Measurements from ENCODE around the gene TTK.

DNA sequence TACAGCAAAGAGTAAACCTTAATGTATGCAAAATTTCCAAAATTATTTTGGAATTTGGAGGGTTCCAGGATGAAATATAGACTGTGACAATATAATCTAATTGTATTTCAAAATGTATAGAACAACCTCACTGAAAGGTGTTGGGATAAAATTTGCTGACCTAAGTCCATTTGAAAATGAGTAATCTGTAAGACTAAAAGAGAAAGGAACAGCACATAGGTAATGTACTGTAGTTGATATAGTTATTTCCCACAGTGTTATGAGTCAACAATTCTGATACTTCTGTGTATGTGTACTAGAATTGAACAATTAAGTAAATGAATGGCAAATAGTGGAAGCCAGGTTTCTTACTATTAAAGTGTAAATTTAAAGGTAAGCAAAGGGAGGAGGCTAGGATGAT lies 33.3 kb upstream of the TTK start:
- TF ChIP-seq, protein P1, sequence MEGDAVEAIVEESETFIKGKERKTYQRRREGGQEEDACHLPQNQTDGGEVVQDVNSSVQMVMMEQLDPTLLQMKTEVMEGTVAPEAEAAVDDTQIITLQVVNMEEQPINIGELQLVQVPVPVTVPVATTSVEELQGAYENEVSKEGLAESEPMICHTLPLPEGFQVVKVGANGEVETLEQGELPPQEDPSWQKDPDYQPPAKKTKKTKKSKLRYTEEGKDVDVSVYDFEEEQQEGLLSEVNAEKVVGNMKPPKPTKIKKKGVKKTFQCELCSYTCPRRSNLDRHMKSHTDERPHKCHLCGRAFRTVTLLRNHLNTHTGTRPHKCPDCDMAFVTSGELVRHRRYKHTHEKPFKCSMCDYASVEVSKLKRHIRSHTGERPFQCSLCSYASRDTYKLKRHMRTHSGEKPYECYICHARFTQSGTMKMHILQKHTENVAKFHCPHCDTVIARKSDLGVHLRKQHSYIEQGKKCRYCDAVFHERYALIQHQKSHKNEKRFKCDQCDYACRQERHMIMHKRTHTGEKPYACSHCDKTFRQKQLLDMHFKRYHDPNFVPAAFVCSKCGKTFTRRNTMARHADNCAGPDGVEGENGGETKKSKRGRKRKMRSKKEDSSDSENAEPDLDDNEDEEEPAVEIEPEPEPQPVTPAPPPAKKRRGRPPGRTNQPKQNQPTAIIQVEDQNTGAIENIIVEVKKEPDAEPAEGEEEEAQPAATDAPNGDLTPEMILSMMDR (conservative IDR thresholded peaks at IDR 0.05; ENCODE audit: low read length) = no peak
- TF ChIP-seq EZH2phosphoT487 (IDR thresholded peaks at IDR 0.05; ENCODE audit: borderline replicate concordance, low read depth, low read length) = no peak

Data from OCI-LY7 (cell line).